A549 (cell line): ENCODE measurements around the gene EGFL7. TPM values are rescaled to one million over a fixed set of nuclear protein-coding genes. Genes with fewer than 3 reads are reported as not detected.
"Not testable (repeated sequence)": the region's sequence is repeated elsewhere in the genome, so short reads cannot be mapped to it uniquely, and the experiment has no call there.

Experiments
- ATAC-seq, 2 experiments: fragments of 200-7000 bp in 1 of 2; fragments of >200 bp in 1 of 2; cut with Nextera tagmentation in 1 of 2; cut with Tn5 transposase in 1 of 2; 3 replicates each; pipeline versions ENCODE4 v1.8.0 to v1.9.1; 2018 to 2020; ENCODE audit warnings: mild to moderate bottlenecking in 1 of 2, moderate library complexity in 1 of 2
- CTCF ChIA-PET: fragments of 300-600 bp; sonication (Branson Sonifier 250); formaldehyde crosslinking; extraction: SDS; loops from one replicate; lab custom pipeline; 2021; ENCODE audit warnings: antibody characterized with exemption, inconsistent platforms; lab: Yijun Ruan, JAX
- POLR2A ChIA-PET: fragments of 350-600 bp; formaldehyde crosslinking; extraction: SDS; loops from one replicate; lab custom pipeline; 2021; ENCODE audit warnings: antibody characterized with exemption, inconsistent platforms; lab: Yijun Ruan, JAX
- DNase-seq, 2 experiments: peaks; one replicate each; pipeline versions ENCODE4 v3.0.0 to v3.0.0-alpha.2; 2011 to 2016; ENCODE audit warnings: low read depth in 1 of 2, low spot score in 1 of 2
- FAIRE-seq: peaks from 2 replicates; lab custom pipeline; 2011; peaks lifted over from hg19 to GRCh38; lab: Jason Lieb, UNC
- H3K27ac ChIP-seq, 2 experiments: fragments of >200 bp; sonication (Bioruptor Twin); formaldehyde crosslinking; 3 replicates each; pipeline ENCODE4 v1.5.1; 2016 to 2017
- H3K4me1 ChIP-seq: fragments of >200 bp; sonication (Bioruptor Twin); formaldehyde crosslinking; 3 replicates; pipeline ENCODE4 v1.6.1; 2016
- H3K4me2 ChIP-seq: fragments of >200 bp; sonication (Bioruptor Twin); formaldehyde crosslinking; 3 replicates; pipeline ENCODE4 v1.6.1; 2016
- H3K4me3 ChIP-seq: fragments of >200 bp; sonication (Bioruptor Twin); formaldehyde crosslinking; 3 replicates; pipeline ENCODE4 v1.5.1; 2016
- H3K9me3 ChIP-seq: fragments of >200 bp; sonication (Bioruptor Twin); formaldehyde crosslinking; 3 replicates; pipeline ENCODE4 v1.6.1; 2016
- BCL3 ChIP-seq: fragments of >200 bp; sonication (Bioruptor Twin); formaldehyde crosslinking; IDR thresholded peaks from 3 replicates; pipeline ENCODE4 v1.6.1; 2016
- CTCF ChIP-seq: fragments of >200 bp; sonication (Bioruptor Twin); formaldehyde crosslinking; IDR thresholded peaks from 3 replicates; pipeline ENCODE4 v1.5.1; 2016
- E2F6 ChIP-seq: IDR thresholded peaks from 2 replicates; pipeline ENCODE4 v1.6.1; 2012; ENCODE audit warnings: low read depth, borderline replicate concordance
- HOXA7 ChIP-seq: fragments of 250-450 bp; sonication (Bioruptor Pico); IDR thresholded peaks from 2 replicates; pipeline ENCODE4 v1.5.0; 2020; ENCODE audit warnings: mild to moderate bottlenecking, moderate library complexity
- JUN ChIP-seq, 2 experiments: fragments of >200 bp; sonication (Bioruptor Twin); formaldehyde crosslinking; IDR thresholded peaks; 2 replicates in 1 of 2; 3 replicates in 1 of 2; pipeline ENCODE4 v1.6.1; 2016 to 2017
- RAD21 ChIP-seq, 2 experiments: fragments of >200 bp in 1 of 2; sonication (Bioruptor Twin) in 1 of 2; formaldehyde crosslinking in 1 of 2; IDR thresholded peaks in 1 of 2; conservative IDR thresholded peaks in 1 of 2; 2 replicates in 1 of 2; 3 replicates in 1 of 2; pipeline ENCODE4 v1.6.1; 2012 to 2018; ENCODE audit warnings: inconsistent platforms in 1 of 2
- RFX5 ChIP-seq: fragments of 450-650 bp; IDR thresholded peaks from 2 replicates; pipeline ENCODE4 v1.7.1; 2014; ENCODE audit warnings: antibody characterized with exemption, mild to moderate bottlenecking, moderate library complexity
- SMC3 ChIP-seq: fragments of >200 bp; sonication (Bioruptor Twin); formaldehyde crosslinking; IDR thresholded peaks from 3 replicates; pipeline ENCODE4 v1.6.1; 2018; ENCODE audit warnings: inconsistent platforms
- WGBS: methylation state at CpG from one replicate; pipeline ENCODE4 v1.1.6; 2017; ENCODE audit errors: missing lambda C conversion rate; 5-methylcytosine and 5-hydroxymethylcytosine counted together
- polyA plus RNA-seq, 4 experiments: library from polyadenylated mRNA; depleted of rRNA in 3 of 4; stranded (reverse); fragments of >200 nt; fragmentation: RNase III in 1 of 4; extraction: RNeasy Plus Mini Kit Qiagen cat#74134 plus additional on column Dnase treatment in 1 of 4; gene quantifications; 2 replicates in 3 of 4; 3 replicates in 1 of 4; pipeline ENCODE4 v1.2.3, GENCODE V29; 2011 to 2017

The EGFL7 gene
- polyA plus RNA-seq, 2 of the 4 experiments (the other 2 are of a cell fraction), result 19.9 to 34.4 TPM

GRCh38 chr9:136631038-136632000, 31.4 kb upstream of the EGFL7 start:
- no peaks in the 10 kb centered on the region for H3K9me3 ChIP-seq
- TF ChIP-seq RFX5 (no peak), BCL3 (no peak), E2F6 (no peak), CTCF (peak; percentile 92), SMC3 (peak; percentile 92), RAD21 (conservative IDR thresholded peaks at IDR 0.05 in 1 of 2, IDR thresholded peaks at IDR 0.05 in 1 of 2) (peak; percentile 97 to 99)
- TF ChIP-seq, all 56 proteins: peak for 3
- Histone ChIP-seq H3K4me3 (no peak overlapping the region), H3K27ac (no peak overlapping the region), H3K4me1 (peaks cover 10% of the 10 kb centered on the region), H3K4me2 (0 out of 3 replicates have a peak overlapping the region, but pooled peaks have one; percentile 2)
- peak; percentile 80 to 83 for DNase-seq
- FAIRE-seq, result no peak
- POLR2A ChIA-PET, result interaction anchor here (1.2 kb wide), 1 partner anchor 147 kb away, joined by 3 read pairs; no protein-coding TSS in a partner anchor
- peak; percentile 87 to 93 for ATAC-seq
- CTCF ChIA-PET, result interaction anchor here (0.6 to 10.1 kb wide), 44 partner anchors 11 to 415 kb away, joined by 3 to 776 read pairs (median 4); no protein-coding TSS in a partner anchor
- WGBS, result 38% methylated on average over 31 of the region's 31 CpGs

- not testable (repeated sequence) for DNase-seq, H3K4me3 ChIP-seq, H3K4me1 ChIP-seq, ATAC-seq, FAIRE-seq, H3K9me3 ChIP-seq, H3K27ac ChIP-seq, H3K4me2 ChIP-seq
- POLR2A ChIA-PET, result interaction anchor here (1.2 kb wide), 1 partner anchor 147 kb away, joined by 3 read pairs; no protein-coding TSS in a partner anchor
- CTCF ChIA-PET, result interaction anchor here (0.6 to 10.1 kb wide), 44 partner anchors 10 to 414 kb away, joined by 3 to 776 read pairs (median 4); no protein-coding TSS in a partner anchor
- 39% methylated on average over 13 of the region's 13 CpGs for WGBS
These were observed 30.6 kb upstream of the EGFL7 start for GRCh38 chr9:136632072-136632471.

- H3K4me2 ChIP-seq, H3K27ac ChIP-seq, DNase-seq, H3K4me1 ChIP-seq, FAIRE-seq, H3K9me3 ChIP-seq, H3K4me3 ChIP-seq, ATAC-seq, POLR2A ChIA-PET: not testable (repeated sequence)
- WGBS, result 71% methylated on average over 36 of the region's 36 CpGs
- CTCF ChIA-PET, result interaction anchor here (0.9 to 17.6 kb wide), 13 partner anchors 10 to 287 kb away, joined by 3 to 776 read pairs (median 4); no protein-coding TSS in a partner anchor
These were observed 30.1 kb upstream of the EGFL7 start for GRCh38 chr9:136632491-136633106.

GRCh38 chr9:136634904-136635303, 27.8 kb upstream of the EGFL7 start:
- Histone ChIP-seq H3K9me3 (no peaks in the 10 kb centered on the region), H3K4me3 (no peak overlapping the region), H3K4me1 (no peaks in the 10 kb centered on the region), H3K4me2 (no peak overlapping the region), H3K27ac (no peak overlapping the region)
- TF ChIP-seq JUN (IDR thresholded peaks at IDR 0.05), result no peak
- TF ChIP-seq HOXA7 (CRISPR knock-in tag), result no peak
- ChIA-PET CTCF (interaction anchor here (0.7 to 17.6 kb wide), 5 partner anchors 9 to 147 kb away, joined by 3 to 313 read pairs (median 8); no protein-coding TSS in a partner anchor), POLR2A (no interaction called here)
- WGBS, result 68% methylated on average over 11 of the region's 11 CpGs
- ATAC-seq (no peak), FAIRE-seq (no peak), DNase-seq (no peak)
